H1 (cell line): ENCODE results near the gene PEAK3. TPM values are rescaled to one million over a fixed set of nuclear protein-coding genes. Genes with fewer than 3 reads are reported as not detected.

ENCODE experiments used
- ASH2L ChIP-seq: fragments of 200-600, 300-600 bp; sonication (generic); IDR thresholded peaks from one replicate; pipeline ENCODE4 v1.7.1; 2017; ENCODE audit warnings: low read length
- BRCA1 ChIP-seq: IDR thresholded peaks from 2 replicates; pipeline ENCODE4 v1.6.1; 2012; ENCODE audit warnings: low read depth, low read length, improper control_type of control experiment
- CBX8 ChIP-seq: fragments of 300-800, 300-1000 bp; sonication (generic); IDR thresholded peaks from 2 replicates; pipeline ENCODE4 v1.7.1; 2016; ENCODE audit warnings: low read depth, low read length, borderline replicate concordance
- CHD2 ChIP-seq: IDR thresholded peaks from 2 replicates; pipeline ENCODE4 v1.6.1; 2012; ENCODE audit warnings: low read length, improper control_type of control experiment
- EGR1 ChIP-seq: IDR thresholded peaks from 2 replicates; pipeline ENCODE4 v1.6.1; 2011; ENCODE audit warnings: low read depth, low read length, borderline replicate concordance
- EP300 ChIP-seq, 2 experiments: IDR thresholded peaks; 1 replicate in 1 of 2; 2 replicates in 1 of 2; pipeline ENCODE4 v1.6.1; 2011 to 2012; ENCODE audit warnings: low read depth in 2 of 2, low read length in 2 of 2, mild to moderate bottlenecking in 2 of 2, borderline replicate concordance in 1 of 2, inconsistent platforms in 1 of 2, moderate library complexity in 1 of 2
- HDAC6 ChIP-seq: IDR thresholded peaks from one replicate; pipeline ENCODE4 v1.7.1; 2012; ENCODE audit warnings: low read depth, mild to moderate bottlenecking, inconsistent platforms, low read length, moderate library complexity
- JUN ChIP-seq: IDR thresholded peaks from 2 replicates; pipeline ENCODE4 v1.6.1; 2011; ENCODE audit warnings: low read depth, mild to moderate bottlenecking, improper control_type of control experiment, low read length
- JUND ChIP-seq: IDR thresholded peaks from 2 replicates; pipeline ENCODE4 v1.6.1; 2011; ENCODE audit warnings: mild to moderate bottlenecking, improper control_type of control experiment, low read length
- NANOG ChIP-seq: IDR thresholded peaks from 2 replicates; pipeline ENCODE4 v1.6.1; 2011; ENCODE audit warnings: low read length, low read depth, mild to moderate bottlenecking, inconsistent platforms; ENCODE audit not compliant: insufficient read depth, poor library complexity, severe bottlenecking
- NRF1 ChIP-seq: IDR thresholded peaks from 2 replicates; pipeline ENCODE4 v1.6.1; 2011; ENCODE audit warnings: mild to moderate bottlenecking, low read depth, low read length, improper control_type of control experiment
- POLR2AphosphoS5 ChIP-seq: IDR thresholded peaks from 2 replicates; pipeline ENCODE4 v1.6.1; 2011; ENCODE audit warnings: low read depth, low read length
- POU5F1 ChIP-seq: IDR thresholded peaks from 2 replicates; pipeline ENCODE4 v1.6.1; 2011; ENCODE audit warnings: low read depth, mild to moderate bottlenecking, low read length, moderate library complexity
- RAD21 ChIP-seq, 2 experiments: IDR thresholded peaks in 1 of 2; conservative IDR thresholded peaks in 1 of 2; 2 replicates each; pipeline ENCODE4 v1.6.1; 2011; ENCODE audit warnings: low read depth in 2 of 2, low read length in 2 of 2, improper control_type of control experiment in 1 of 2, inconsistent platforms in 1 of 2, mild to moderate bottlenecking in 1 of 2, moderate library complexity in 1 of 2
- RBBP5 ChIP-seq: IDR thresholded peaks from 2 replicates; pipeline ENCODE4 v1.7.1; 2012; ENCODE audit warnings: low read depth, mild to moderate bottlenecking, inconsistent platforms, low read length, moderate library complexity, borderline replicate concordance
- RFX5 ChIP-seq: IDR thresholded peaks from 2 replicates; pipeline ENCODE4 v1.6.1; 2011; ENCODE audit warnings: low read depth, low read length, improper control_type of control experiment, borderline replicate concordance
- RNF2 ChIP-seq: fragments of 200-900, 300-1000 bp; sonication (generic); IDR thresholded peaks from 2 replicates; pipeline ENCODE4 v1.7.1; 2016; ENCODE audit warnings: borderline replicate concordance, low read depth, mild to moderate bottlenecking, antibody characterized with exemption, low read length; ENCODE audit not compliant: poor library complexity, severe bottlenecking; ENCODE audit errors: missing control alignments
- SP1 ChIP-seq: IDR thresholded peaks from 2 replicates; pipeline ENCODE4 v1.6.1; 2011; ENCODE audit warnings: low read depth, low read length
- SP4 ChIP-seq: IDR thresholded peaks from 2 replicates; pipeline ENCODE4 v1.6.1; 2012; ENCODE audit warnings: low read length, inconsistent platforms
- SUZ12 ChIP-seq: fragments of 200-600 bp; sonication (generic); IDR thresholded peaks from 2 replicates; pipeline ENCODE4 v1.6.1; 2012; ENCODE audit warnings: mild to moderate bottlenecking, inconsistent platforms, low read length, moderate library complexity, mixed read lengths
- polyA plus RNA-seq, 7 experiments: library from polyadenylated mRNA; depleted of rRNA in 3 of 7; stranded (reverse) in 5 of 7; unstranded in 2 of 7; fragments of >200 nt in 5 of 7; fragments of 200-250 nt in 2 of 7; gene quantifications; 1 replicate in 5 of 7; 2 replicates in 1 of 7; 4 replicates in 1 of 7; pipeline versions ENCODE4 v1.2.1 to v1.2.3, GENCODE V29; 2011 to 2013; ENCODE audit warnings: missing spikeins in 2 of 7, mixed read lengths in 2 of 7
- total RNA-seq: library from RNA; stranded (reverse); fragmentation: NEBNext Ultra II Directional; extraction: Animal tissue kit (Norgen Biotek cat#: 25700); gene quantifications from 2 replicates; pipeline ENCODE4 v1.2.1, GENCODE V29; 2021
- TF ChIP-seq, protein P1 (sequence below): IDR thresholded peaks from 2 replicates; pipeline ENCODE4 v1.6.1; 2011; ENCODE audit warnings: low read length, improper control_type of control experiment
- TF ChIP-seq, protein P2 (sequence below): IDR thresholded peaks from 2 replicates; pipeline ENCODE4 v1.6.1; 2012; ENCODE audit warnings: inconsistent platforms
- TF ChIP-seq, protein P3 (sequence below): IDR thresholded peaks from 2 replicates; pipeline ENCODE4 v1.6.1; 2012; ENCODE audit warnings: inconsistent platforms

The PEAK3 gene
- total and polyA plus RNA-seq, 2 of the 8 experiments (the other 6 are each of a cell fraction or from before 2014, with no cell fraction given), result not detected

DNA sequence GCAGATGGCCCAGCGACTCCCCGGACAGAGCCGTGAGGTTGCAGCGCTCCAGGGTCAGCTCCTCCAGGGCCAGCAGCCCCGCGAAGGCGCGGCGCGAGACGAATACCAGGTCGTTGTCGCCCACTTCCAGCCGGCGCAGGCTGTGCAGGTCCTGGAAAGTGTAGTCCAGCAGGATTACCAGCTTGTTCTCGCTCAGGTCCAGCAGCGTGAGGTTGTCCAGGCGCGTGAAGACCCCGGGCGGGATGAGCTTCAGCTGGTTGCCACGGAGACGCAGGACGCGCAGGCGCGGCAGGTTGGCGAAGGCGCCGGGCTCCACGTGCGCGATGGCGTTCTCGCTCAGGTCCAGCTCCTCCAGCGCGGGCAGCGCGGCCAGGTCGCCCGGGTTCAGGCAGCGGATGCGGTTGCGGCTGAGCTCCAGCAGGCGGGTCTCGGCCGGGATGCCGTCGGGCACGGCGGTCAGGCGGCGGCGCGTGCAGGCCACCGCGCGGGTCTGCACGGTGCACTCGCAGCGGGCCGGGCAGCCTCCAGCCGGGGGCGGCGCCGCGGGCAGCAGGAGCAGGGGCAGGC is 9.3 kb upstream of the PEAK3 start (continued):
- TF ChIP-seq JUND (no peak), SUZ12 (peak; percentile 1; the same call in 1 of the 2 replicates), EP300 (IDR thresholded peaks at IDR 0.05; ENCODE audit: borderline replicate concordance in 1 of 2, low read depth in 2 of 2, low read length in 2 of 2) (no peak), RAD21 (IDR thresholded peaks at IDR 0.05 in 1 of 2, conservative IDR thresholded peaks at IDR 0.05 in 1 of 2; ENCODE audit: low read depth in 2 of 2, low read length in 2 of 2) (peak in 1 of 2 experiments; percentile 9; a peak in 2 of 4 replicates), NRF1 (peak; percentile 23; the same call in 1 of the 2 replicates), RFX5 (no peak), POU5F1 (no peak), CHD2 (no peak), NANOG (no peak), BRCA1 (no peak), RBBP5 (peak; percentile 28; the same call in 1 of the 2 replicates), RNF2 (peak; percentile 2), CBX8 (no peak), POLR2AphosphoS5 (no peak), SP4 (no peak; the same call in 1 of the 2 replicates), JUN (no peak), SP1 (no peak), ASH2L (no peak), EGR1 (no peak), HDAC6 (no peak)
- TF ChIP-seq, protein P1, sequence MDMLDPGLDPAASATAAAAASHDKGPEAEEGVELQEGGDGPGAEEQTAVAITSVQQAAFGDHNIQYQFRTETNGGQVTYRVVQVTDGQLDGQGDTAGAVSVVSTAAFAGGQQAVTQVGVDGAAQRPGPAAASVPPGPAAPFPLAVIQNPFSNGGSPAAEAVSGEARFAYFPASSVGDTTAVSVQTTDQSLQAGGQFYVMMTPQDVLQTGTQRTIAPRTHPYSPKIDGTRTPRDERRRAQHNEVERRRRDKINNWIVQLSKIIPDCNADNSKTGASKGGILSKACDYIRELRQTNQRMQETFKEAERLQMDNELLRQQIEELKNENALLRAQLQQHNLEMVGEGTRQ, result no peak
- TF ChIP-seq, protein P2, sequence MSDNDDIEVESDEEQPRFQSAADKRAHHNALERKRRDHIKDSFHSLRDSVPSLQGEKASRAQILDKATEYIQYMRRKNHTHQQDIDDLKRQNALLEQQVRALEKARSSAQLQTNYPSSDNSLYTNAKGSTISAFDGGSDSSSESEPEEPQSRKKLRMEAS, result peak; percentile 96
- TF ChIP-seq, protein P3, sequence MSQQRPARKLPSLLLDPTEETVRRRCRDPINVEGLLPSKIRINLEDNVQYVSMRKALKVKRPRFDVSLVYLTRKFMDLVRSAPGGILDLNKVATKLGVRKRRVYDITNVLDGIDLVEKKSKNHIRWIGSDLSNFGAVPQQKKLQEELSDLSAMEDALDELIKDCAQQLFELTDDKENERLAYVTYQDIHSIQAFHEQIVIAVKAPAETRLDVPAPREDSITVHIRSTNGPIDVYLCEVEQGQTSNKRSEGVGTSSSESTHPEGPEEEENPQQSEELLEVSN, result peak; percentile 78
